DND-41 (cell line): ENCODE results near the gene TOMM6.

Source experiments
- ATAC-seq: fragments of 200-7000 bp; cut with Tn5 transposase; 3 replicates; pipeline ENCODE4 v1.9.1; 2021; ENCODE audit warnings: low read depth; ENCODE audit not compliant: insufficient read depth
- DNase-seq: peaks from one replicate; pipeline ENCODE4 v3.0.0-alpha.2; 2020
- H2AFZ ChIP-seq: 2 replicates; pipeline ENCODE4 v1.6.0; 2012; ENCODE audit warnings: low read depth, low read length
- H3K27ac ChIP-seq: 2 replicates; pipeline ENCODE4 v1.5.1; 2012; ENCODE audit warnings: low read length, inconsistent platforms
- H3K27me3 ChIP-seq: fragments of 200-600 bp; sonication (generic); 2 replicates; pipeline ENCODE4 v1.6.0; 2012; ENCODE audit warnings: low read length, mild to moderate bottlenecking, inconsistent platforms; ENCODE audit not compliant: insufficient read depth, poor library complexity
- H3K36me3 ChIP-seq: 2 replicates; pipeline ENCODE4 v1.5.1; 2012; ENCODE audit warnings: low read length, inconsistent platforms; ENCODE audit not compliant: insufficient read depth
- H3K4me1 ChIP-seq: 2 replicates; pipeline ENCODE4 v1.5.1; 2012; ENCODE audit warnings: mild to moderate bottlenecking, low read length; ENCODE audit not compliant: insufficient read depth
- H3K4me2 ChIP-seq: 2 replicates; pipeline ENCODE4 v1.6.0; 2012; ENCODE audit warnings: mild to moderate bottlenecking, moderate library complexity, low read length, inconsistent platforms; ENCODE audit not compliant: insufficient read depth
- H3K4me3 ChIP-seq, 2 experiments: fragments of 200-600 bp in 1 of 2; shearing (Covaris generic) in 1 of 2; 2 replicates each; pipeline ENCODE4 v1.5.1; 2012 to 2016; ENCODE audit warnings: inconsistent platforms in 2 of 2, low read length in 2 of 2, mild to moderate bottlenecking in 2 of 2, low read depth in 1 of 2, moderate library complexity in 1 of 2
- H3K79me2 ChIP-seq: 2 replicates; pipeline ENCODE4 v1.6.0; 2012; ENCODE audit warnings: low read length, inconsistent platforms; ENCODE audit not compliant: insufficient read depth
- H3K9ac ChIP-seq: 2 replicates; pipeline ENCODE4 v1.6.0; 2012; ENCODE audit warnings: low read depth, mild to moderate bottlenecking, inconsistent platforms, low read length, moderate library complexity
- H3K9me3 ChIP-seq: 2 replicates; pipeline ENCODE4 v1.5.1; 2012; ENCODE audit warnings: low read length, moderate library complexity, mild to moderate bottlenecking, inconsistent platforms; ENCODE audit not compliant: insufficient read depth, severe bottlenecking
- H4K20me1 ChIP-seq: 2 replicates; pipeline ENCODE4 v1.6.0; 2012; ENCODE audit warnings: low read length; ENCODE audit not compliant: insufficient read depth
- EZH2 ChIP-seq: IDR thresholded peaks from 3 replicates; pipeline ENCODE4 v1.6.1; 2012; ENCODE audit warnings: borderline replicate concordance, low read depth, mild to moderate bottlenecking, moderate library complexity, low read length, inconsistent platforms; ENCODE audit not compliant: severe bottlenecking
- TF ChIP-seq, protein P1 (sequence below): IDR thresholded peaks from 2 replicates; pipeline ENCODE4 v1.5.1; 2012; ENCODE audit warnings: borderline replicate concordance, low read length, moderate library complexity, mild to moderate bottlenecking; ENCODE audit not compliant: poor library complexity, severe bottlenecking; ENCODE audit errors: extremely low read depth

The TOMM6 gene

GRCh38 chr6:41824571-41825569, 37.4 kb downstream of the TOMM6 start:
- Histone ChIP-seq H3K9me3 (no peaks in the 10 kb centered on the region), H3K79me2 (no peaks in the 10 kb centered on the region; the same call in none of the 2 replicates), H3K4me1 (no peaks in the 10 kb centered on the region), H3K4me2 (no peak overlapping the region), H3K9ac (no peak overlapping the region), H3K4me3 (no peak overlapping the region), H2AFZ (no peak overlapping the region), H3K36me3 (peaks cover 6% of the 10 kb centered on the region; the same call in 1 of the 2 replicates), H4K20me1 (no peaks in the 10 kb centered on the region; the same call in none of the 2 replicates), H3K27me3 (no peaks in the 10 kb centered on the region), H3K27ac (no peak overlapping the region)
- ATAC-seq (no peak), DNase-seq (no peak)
- no peak for TF ChIP-seq EZH2
- TF ChIP-seq, protein P1, sequence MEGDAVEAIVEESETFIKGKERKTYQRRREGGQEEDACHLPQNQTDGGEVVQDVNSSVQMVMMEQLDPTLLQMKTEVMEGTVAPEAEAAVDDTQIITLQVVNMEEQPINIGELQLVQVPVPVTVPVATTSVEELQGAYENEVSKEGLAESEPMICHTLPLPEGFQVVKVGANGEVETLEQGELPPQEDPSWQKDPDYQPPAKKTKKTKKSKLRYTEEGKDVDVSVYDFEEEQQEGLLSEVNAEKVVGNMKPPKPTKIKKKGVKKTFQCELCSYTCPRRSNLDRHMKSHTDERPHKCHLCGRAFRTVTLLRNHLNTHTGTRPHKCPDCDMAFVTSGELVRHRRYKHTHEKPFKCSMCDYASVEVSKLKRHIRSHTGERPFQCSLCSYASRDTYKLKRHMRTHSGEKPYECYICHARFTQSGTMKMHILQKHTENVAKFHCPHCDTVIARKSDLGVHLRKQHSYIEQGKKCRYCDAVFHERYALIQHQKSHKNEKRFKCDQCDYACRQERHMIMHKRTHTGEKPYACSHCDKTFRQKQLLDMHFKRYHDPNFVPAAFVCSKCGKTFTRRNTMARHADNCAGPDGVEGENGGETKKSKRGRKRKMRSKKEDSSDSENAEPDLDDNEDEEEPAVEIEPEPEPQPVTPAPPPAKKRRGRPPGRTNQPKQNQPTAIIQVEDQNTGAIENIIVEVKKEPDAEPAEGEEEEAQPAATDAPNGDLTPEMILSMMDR: no peak

- Histone ChIP-seq H3K4me1 (no peaks in the 10 kb centered on the region), H3K4me2 (no peak overlapping the region), H4K20me1 (no peaks in the 10 kb centered on the region; the same call in 1 of the 2 replicates), H2AFZ (no peak overlapping the region), H3K4me3 (no peak overlapping the region), H3K79me2 (no peaks in the 10 kb centered on the region; the same call in none of the 2 replicates), H3K36me3 (peaks cover 9% of the 10 kb centered on the region), H3K27me3 (no peaks in the 10 kb centered on the region), H3K9me3 (no peaks in the 10 kb centered on the region), H3K9ac (no peak overlapping the region), H3K27ac (no peak overlapping the region)
- DNase-seq: no peak
- TF ChIP-seq EZH2: no peak
- TF ChIP-seq, protein P1: no peak
- ATAC-seq: no peak
Measured at GRCh38 chr6:41826343-41827022, 39.0 kb downstream of the TOMM6 start.

DNA sequence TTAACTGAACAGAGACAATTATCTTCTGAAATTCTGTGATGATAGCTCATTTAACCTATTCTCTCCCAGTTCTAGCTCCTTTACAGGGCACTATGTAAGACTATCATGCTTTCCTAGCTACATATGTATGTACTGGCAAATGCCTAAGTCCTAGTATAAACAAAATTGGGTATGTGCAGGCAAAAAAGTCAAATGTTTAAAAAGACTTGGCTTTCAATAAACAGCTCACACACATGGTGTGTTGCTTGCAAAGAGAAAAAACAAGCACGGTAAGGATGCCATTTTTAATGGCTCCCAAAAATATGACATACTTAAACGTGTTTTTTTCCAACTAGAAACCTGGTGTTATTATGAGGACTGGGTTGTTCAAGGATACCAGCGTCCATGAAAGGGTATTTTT, 44.8 kb downstream of the TOMM6 start:
- Histone ChIP-seq H3K79me2 (peaks cover 26% of the 10 kb centered on the region), H3K9me3 (no peaks in the 10 kb centered on the region), H3K9ac (no peak overlapping the region), H3K4me2 (no peak overlapping the region), H2AFZ (no peak overlapping the region), H4K20me1 (no peaks in the 10 kb centered on the region), H3K27ac (no peak overlapping the region), H3K36me3 (peaks cover 4% of the 10 kb centered on the region; the same call in 1 of the 2 replicates), H3K4me1 (0 out of 2 replicates have a peak, but pooled peaks cover 3% of the 10 kb centered on the region), H3K27me3 (no peaks in the 10 kb centered on the region), H3K4me3 (no peak overlapping the region)
- ATAC-seq (no peak), DNase-seq (no peak)
- TF ChIP-seq, protein P1: no peak
- no peak for TF ChIP-seq EZH2
